CMK (cell line): ENCODE data around the gene SLC30A5.

Experiments used
- DNase-seq: peaks from one replicate; pipeline ENCODE4 v3.0.0-alpha.2; 2010; ENCODE audit warnings: low read depth

Gene SLC30A5

GRCh38 chr5:69167493-69167855, 73.7 kb downstream of the SLC30A5 start:
- DNase-seq = no peak

- no peak for DNase-seq
Measured at GRCh38 chr5:69167929-69168328, 74.1 kb downstream of the SLC30A5 start.

- DNase-seq = no peak
Measured at GRCh38 chr5:69170495-69170894, 76.7 kb downstream of the SLC30A5 start.

- no peak for DNase-seq
Measured at GRCh38 chr5:69170969-69171368, 77.2 kb downstream of the SLC30A5 start.
